ENCODE data around the gene PHKB. TPM values are rescaled to one million over a fixed set of nuclear protein-coding genes. Genes with fewer than 3 reads are reported as not detected.

PHKB gene
- total RNA-seq, 4 donors from 2014 or later = 62.0 to 164 (median 111) TPM

DNA sequence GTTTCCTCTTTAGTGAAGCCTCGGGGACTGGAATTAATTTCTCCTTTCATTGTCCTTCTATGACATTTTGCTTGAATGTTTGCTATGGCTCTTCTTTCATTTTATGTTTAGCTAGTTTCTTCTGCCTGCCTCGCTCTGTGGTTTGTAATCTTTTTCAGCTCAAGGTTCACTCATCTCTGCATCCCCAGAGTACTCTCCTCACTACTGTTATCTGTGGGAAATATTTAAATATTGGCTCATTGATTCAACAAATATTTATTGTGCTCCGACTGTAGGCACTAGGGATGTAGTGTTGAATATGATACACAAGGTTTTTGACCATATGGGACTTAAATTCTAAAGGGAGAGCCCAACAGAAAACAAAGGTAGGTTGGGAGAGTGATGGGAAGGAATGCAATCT is 195.9 kb downstream of the PHKB start:
- Histone ChIP-seq H3K9me3 (no peaks in the 10 kb centered on the region), H3K4me3 (no peak overlapping the region), H3K4me1 (no peaks in the 10 kb centered on the region), H3K27ac (no peak overlapping the region), H3K27me3 (no peaks in the 10 kb centered on the region), H3K36me3 (no peaks in the 10 kb centered on the region)
- intact Hi-C loops (cut with DNase I; ENCODE audit: low total_unique reads) = no loop called here
- TF ChIP-seq, protein P1, sequence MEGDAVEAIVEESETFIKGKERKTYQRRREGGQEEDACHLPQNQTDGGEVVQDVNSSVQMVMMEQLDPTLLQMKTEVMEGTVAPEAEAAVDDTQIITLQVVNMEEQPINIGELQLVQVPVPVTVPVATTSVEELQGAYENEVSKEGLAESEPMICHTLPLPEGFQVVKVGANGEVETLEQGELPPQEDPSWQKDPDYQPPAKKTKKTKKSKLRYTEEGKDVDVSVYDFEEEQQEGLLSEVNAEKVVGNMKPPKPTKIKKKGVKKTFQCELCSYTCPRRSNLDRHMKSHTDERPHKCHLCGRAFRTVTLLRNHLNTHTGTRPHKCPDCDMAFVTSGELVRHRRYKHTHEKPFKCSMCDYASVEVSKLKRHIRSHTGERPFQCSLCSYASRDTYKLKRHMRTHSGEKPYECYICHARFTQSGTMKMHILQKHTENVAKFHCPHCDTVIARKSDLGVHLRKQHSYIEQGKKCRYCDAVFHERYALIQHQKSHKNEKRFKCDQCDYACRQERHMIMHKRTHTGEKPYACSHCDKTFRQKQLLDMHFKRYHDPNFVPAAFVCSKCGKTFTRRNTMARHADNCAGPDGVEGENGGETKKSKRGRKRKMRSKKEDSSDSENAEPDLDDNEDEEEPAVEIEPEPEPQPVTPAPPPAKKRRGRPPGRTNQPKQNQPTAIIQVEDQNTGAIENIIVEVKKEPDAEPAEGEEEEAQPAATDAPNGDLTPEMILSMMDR (IDR thresholded peaks at IDR 0.05) = no peak
- DNase-seq = no peak

DNA sequence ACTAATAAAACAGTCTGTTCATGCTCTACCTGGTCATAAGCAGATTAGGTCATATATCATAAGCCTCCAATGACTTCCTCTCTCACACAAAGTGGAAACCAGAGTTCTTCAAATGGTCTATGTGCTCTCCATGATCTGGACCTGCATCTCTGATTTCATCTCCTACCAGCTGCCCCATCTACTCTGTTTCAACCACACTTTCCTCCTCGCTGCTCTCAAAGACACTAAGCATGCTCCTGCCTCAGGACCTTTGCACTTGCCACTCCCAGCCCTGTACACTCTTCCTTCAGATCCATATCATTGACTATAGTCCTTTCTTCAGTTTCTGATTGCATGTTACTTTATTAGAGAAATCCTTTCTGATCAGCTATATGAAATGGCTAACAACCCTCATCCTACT is 196.8 kb downstream of the PHKB start:
- Histone ChIP-seq H3K27me3 (no peaks in the 10 kb centered on the region), H3K9me3 (no peaks in the 10 kb centered on the region), H3K4me3 (no peak overlapping the region), H3K27ac (no peak overlapping the region), H3K36me3 (no peaks in the 10 kb centered on the region), H3K4me1 (no peaks in the 10 kb centered on the region)
- DNase-seq = no peak
- TF ChIP-seq, protein P1 (IDR thresholded peaks at IDR 0.05) = no peak
- no peak for TF ChIP-seq POLR2A (IDR thresholded peaks at IDR 0.05)
- intact Hi-C loops (cut with DNase I; ENCODE audit: low total_unique reads) = no loop called here

GRCh38 chr16:47660540-47660939 is 199.4 kb downstream of the PHKB start:
- Histone ChIP-seq H3K27ac (no peak overlapping the region), H3K4me1 (no peaks in the 10 kb centered on the region), H3K36me3 (no peaks in the 10 kb centered on the region), H3K9me3 (no peaks in the 10 kb centered on the region), H3K27me3 (no peaks in the 10 kb centered on the region), H3K4me3 (no peak overlapping the region)
- no peak for TF ChIP-seq POLR2A (IDR thresholded peaks at IDR 0.05)
- TF ChIP-seq, protein P1 (IDR thresholded peaks at IDR 0.05) = no peak
- intact Hi-C loops (cut with DNase I; ENCODE audit: low total_unique reads) = no loop called here
- no peak for DNase-seq

DNA sequence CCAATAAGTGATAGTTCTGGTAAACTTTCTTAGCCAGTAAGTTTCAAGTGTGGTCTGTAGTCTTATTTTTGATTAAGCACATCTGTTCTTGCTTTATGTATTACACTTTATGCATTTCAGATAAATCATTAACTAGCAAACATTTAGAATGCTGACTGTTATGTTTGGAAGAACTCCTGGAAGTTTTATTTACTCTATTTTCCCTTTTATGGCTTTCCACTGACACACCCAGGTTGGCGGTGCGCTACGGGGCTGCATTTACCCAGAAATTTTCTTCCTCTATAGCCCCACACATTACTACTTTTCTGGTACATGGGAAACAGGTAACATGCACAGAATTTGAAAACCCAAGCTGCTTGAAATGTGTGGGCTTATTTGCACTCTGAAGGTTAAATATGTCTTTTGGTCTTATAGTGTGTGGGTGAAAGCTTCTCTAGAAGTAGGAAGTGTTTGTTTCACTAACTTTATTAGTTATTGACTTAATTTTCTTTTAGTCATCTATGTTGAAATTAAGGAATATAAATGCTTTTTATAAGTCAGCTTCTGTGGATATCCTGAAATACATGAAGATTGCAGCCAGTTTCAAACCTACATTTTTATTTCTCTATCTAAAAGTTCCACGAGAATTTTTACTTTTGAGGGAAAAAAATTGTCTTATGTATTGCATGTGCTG is 203.7 kb downstream of the PHKB start:
- no peaks in the 10 kb centered on the region for H3K4me1 ChIP-seq
- H3K36me3 ChIP-seq = no peaks in the 10 kb centered on the region
- no peak for DNase-seq
- no peak overlapping the region for H3K4me3 ChIP-seq
- no peaks in the 10 kb centered on the region for H3K9me3 ChIP-seq
- no peak overlapping the region for H3K27ac ChIP-seq
- TF ChIP-seq POLR2A (IDR thresholded peaks at IDR 0.05) = no peak
- TF ChIP-seq, protein P1 (IDR thresholded peaks at IDR 0.05) = no peak
- intact Hi-C loops (cut with DNase I; ENCODE audit: low total_unique reads) = no loop called here
- no peaks in the 10 kb centered on the region for H3K27me3 ChIP-seq

- no peak for DNase-seq
- no peaks in the 10 kb centered on the region for H3K36me3 ChIP-seq
- no peaks in the 10 kb centered on the region for H3K27me3 ChIP-seq
- H3K9me3 ChIP-seq = no peaks in the 10 kb centered on the region
- no peak overlapping the region for H3K27ac ChIP-seq
- intact Hi-C loops (cut with DNase I; ENCODE audit: low total_unique reads) = no loop called here
- no peak for TF ChIP-seq POLR2A (IDR thresholded peaks at IDR 0.05)
- TF ChIP-seq, protein P1 (IDR thresholded peaks at IDR 0.05) = no peak
- H3K4me1 ChIP-seq = no peaks in the 10 kb centered on the region
- H3K4me3 ChIP-seq = no peak overlapping the region
Observed at GRCh38 chr16:47666434-47666833, 205.3 kb downstream of the PHKB start.

Data from uterus (tissue), 4 donors.